CD4-positive, alpha-beta T cell treated with Interleukin-12 subunit alpha and Interleukin-12 subunit beta, for 1 hour (primary cell): ENCODE measurements around the gene KY.

Source experiments
- DNase-seq: peaks from one replicate; pipeline ENCODE4 v3.0.0-alpha.2; 2020

KY gene

DNA sequence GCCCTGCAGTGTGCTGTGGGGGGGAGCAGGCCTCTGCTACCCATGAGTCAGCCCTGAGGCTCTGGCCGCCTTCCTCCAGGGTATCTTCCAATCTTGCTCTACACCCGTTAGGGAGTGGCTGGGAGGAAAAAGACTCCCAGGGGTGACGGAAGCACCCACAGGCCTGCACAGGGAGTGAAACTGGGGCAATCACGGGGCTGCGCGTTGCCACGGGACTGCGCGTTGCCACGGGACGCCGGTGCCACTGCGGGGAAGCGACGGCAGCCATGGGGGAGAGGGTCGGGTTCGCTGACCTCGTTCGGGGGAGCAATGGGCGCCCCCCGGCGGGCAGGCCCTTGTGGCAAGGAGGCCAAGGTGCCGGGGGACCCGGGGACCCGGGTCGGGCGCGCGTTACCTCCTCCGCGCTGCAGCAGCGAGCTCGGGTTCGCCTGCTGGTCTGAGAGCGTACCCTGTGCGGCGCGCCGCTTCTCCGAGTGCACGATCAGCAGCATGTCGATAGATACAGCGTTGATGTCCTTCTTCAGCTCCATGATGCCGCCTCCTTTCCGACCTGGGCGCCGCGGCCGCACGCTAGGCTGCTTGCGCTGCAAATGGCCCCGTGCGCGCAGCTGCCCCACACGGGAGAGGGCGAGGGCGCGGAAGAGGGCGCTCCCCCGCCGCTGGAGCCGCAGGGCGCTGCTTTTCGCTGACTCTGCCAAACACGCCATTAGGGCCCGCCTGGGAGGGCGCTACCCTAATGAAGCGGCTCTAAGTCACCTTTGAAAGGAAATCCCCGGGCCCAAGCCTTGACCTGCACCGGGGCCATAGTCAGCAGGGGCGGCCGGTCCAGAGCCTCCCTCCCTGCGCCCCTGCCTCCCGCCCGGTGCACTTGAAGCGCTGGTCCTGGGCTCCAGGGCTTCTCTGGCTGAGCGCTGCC lies at the start of gene KY:
TSS of gene KY (minus strand) at position 592 of the 916 bp plus-strand sequence. CDS start at position 530, 62 bp downstream.
- no peak for DNase-seq

GRCh38 chr3:134699721-134700120 lies 48.9 kb upstream of the KY start:
- no peak for DNase-seq

DNA sequence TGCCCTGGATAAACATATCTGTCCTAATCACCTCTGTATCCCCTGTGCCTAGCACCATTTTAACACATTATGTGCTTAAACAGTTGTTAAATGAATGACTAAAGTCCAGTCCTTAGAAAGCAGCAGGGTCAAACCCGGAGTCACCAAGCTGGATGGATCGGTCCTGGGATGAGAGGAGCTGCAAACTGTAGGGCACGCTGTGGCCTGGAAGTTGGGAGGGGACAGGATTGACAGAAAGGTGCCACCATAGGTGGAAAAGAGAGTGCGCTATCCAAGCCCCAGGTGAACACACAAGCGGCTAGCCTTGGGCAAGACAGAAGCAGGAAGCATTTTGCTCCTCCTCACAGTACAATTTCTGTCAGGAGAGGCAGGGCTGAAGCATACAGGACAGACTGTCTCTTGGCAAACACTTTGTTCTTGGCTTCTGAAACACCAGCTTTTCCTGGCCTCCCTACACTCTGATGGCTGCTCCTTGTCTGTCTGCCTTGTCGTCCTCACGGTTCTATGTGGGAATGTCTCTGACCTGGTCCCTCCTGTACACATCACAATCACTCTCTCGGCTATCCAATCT lies 48.4 kb upstream of the KY start:
- no peak for DNase-seq

DNA sequence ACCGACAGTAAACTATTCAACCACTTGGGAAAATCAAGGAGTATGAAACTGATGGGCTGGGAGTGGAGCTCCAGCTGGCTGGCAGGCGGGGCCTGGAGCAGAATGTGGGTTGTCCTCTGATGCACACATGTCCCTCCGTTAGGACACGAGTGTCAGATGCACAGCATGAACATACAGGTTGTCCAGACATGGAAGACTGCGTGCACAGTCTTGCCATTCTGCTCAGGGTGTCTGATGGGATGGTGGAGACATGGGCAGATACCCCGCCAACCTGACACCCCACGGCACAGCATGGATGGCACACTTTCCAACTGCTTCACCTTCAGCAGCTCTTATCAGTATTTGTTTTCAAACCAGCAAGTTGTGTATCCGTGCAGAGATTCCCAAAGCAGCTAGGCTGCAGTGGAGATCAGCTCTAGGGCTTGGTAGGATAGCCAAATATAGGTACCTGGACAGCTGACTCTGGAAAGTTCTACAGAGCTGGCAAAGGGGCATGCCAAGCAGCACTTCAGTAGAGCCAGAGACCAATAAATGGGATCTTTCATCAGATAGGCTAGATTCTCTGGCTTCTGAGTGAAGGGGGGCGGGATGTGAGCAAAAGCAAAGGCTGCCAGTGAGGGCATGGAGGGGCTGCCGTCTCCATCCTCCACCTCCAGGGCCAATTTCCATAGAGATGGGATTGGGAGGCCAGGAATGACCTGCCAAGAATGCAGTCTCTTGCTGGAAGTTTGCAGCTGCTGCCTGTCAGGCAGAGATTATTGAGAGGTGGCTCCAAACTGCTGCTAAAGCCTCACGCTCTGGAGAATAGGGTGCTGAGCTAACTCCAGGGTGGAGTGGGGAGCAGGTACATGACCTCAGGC lies 47.2 kb upstream of the KY start:
- DNase-seq: no peak

DNA sequence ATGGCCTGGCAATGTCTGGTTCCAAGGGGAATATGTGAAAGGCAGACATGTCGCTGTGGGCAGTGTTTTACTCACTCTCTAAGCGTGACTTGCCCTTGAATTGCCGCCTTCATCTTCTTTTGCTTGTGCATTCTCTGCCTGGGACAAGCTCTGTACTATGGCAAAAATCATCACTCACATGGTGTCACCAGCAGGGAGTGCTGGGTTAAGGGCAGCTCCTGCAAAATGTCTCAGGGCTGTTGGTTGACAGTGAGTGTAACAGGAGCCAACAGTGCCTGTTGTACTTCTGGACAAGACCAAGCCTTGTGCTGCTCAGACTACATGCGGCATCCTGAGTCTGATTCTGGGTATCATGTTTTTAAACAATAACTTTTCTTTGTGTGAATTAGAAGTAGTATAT lies 45.3 kb upstream of the KY start:
- no peak for DNase-seq

DNA sequence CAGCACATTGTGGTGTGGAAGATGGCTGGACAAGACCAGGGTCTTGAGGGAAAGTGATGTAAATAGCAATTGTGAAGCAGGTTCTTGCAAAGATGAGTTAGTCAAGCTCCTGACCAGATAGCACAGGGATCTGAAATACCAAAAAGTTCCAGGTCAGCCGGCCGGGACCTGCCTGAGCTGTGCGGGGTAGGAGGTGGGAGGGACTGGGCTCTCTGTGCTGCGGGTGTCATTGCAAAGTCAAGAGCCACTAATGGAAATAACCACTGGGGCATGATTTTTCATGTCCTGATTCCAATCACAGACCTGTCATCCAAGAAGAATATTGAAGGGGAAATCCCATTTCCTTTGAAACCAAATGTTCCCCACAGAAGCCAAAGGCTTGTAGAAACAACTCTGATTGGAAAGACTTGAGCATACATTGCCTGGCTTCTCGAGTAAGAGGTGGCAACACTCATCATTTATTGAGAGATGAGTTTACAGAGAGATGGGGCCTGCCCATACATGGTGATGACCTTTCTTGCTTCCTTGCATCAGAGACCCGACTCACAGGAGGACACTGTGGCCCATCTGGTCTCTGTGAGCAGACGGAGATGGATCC lies 44.2 kb upstream of the KY start:
- DNase-seq: no peak

DNA sequence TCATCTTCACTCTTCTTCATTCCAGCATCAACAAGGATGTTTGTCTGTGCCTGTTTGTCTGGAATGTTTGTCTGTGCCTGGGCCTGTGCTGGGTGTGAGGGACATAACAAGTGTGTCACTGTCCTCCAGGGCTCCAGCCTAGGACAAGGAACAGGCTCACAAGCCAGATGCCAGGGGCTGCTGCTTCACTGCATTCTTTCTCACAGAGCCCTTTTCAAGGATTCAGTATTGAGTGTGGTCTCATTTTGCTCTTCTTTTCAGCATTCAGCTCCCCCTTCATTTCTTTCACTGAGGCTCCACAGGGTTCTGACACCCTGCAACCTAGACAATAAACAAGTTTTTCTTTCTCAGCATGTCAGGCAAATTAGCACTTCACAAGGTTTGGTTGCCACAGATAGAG lies 43.6 kb upstream of the KY start:
- DNase-seq: no peak

- DNase-seq: no peak
Observed at GRCh38 chr3:134693804-134694203, 43.0 kb upstream of the KY start.

GRCh38 chr3:134693226-134693625 lies 42.4 kb upstream of the KY start:
- DNase-seq: no peak

DNA sequence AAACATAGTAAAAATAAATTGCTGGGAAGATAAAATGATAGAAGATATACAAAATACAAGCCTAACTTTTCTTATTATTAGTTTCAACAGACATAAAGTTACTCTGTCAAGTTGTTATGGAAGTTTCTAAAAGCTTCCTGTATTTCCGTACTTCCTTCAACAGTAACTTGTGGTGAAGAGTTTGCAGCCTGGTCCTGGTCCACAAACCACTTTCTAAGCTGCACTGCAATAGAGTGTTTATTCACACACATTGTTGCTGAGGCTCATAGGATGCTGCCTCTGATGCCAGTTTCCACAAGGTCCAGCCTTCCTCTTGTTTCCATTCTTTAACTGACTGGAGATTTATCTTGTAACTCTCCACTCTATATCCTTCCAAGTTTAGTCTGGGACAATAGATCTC lies 39.4 kb upstream of the KY start:
- DNase-seq: no peak

DNA sequence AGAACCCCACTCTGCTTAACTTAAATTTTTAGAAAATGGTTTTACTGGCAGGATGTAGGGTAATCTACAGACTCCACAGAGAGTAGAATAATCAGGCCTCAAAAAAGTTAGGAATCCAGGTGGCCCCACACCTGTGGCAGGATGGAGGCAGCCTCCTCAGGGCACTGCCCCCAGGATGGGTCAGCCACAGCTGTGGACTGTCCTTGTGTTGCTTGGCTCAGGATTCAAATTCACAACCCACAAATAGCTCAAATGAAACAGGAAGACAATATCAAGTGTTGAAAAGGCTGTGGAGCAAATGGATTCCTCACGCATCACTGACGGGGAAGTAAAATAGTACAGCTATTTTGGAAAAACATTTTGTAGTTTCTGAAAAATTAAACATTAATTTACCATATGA lies 36.8 kb upstream of the KY start:
- DNase-seq: no peak

DNA sequence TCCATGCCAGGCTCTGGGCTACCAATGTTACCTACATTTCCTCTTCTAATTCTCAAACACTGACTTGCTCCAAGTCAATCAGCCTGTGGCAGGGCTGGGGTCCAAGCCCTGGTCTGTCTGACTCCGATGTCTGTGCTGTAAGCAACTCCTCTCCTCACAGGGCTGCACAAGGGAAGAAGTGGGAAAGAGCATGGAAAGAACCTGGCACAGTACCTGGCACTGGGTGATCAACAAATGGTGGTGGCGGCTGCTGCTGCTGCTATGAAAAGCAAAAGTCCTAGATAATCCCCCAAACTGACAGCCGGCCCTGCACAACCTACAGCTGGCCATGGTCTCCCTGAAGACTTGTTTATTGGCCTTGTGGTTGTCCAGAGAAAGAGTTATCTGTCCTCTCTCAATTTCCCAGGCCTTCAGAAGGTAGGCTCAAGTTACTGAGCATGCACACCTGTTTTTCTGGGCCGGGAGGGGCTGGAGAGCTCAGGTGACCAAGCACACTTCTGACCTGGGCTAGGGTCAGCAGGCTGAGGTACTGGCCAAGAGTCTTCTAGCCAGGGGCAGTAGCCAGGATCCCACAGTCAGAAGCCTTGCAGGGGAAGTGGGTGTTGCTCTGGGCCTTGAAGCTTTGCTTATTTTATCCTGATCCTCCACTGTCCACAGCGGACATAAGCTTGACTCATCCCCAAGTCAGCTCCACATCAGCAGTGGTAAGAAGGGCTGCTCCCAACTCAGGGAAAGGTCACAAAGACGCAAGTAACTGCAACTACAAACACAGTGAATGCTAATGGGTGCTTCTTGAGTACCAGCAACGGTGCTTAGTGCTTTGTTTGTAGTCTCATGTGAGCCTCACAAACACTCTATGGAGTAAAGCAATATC lies 35.3 kb upstream of the KY start:
- DNase-seq: no peak

- no peak for DNase-seq
Observed at GRCh38 chr3:134682196-134682880, 31.5 kb upstream of the KY start.

DNA sequence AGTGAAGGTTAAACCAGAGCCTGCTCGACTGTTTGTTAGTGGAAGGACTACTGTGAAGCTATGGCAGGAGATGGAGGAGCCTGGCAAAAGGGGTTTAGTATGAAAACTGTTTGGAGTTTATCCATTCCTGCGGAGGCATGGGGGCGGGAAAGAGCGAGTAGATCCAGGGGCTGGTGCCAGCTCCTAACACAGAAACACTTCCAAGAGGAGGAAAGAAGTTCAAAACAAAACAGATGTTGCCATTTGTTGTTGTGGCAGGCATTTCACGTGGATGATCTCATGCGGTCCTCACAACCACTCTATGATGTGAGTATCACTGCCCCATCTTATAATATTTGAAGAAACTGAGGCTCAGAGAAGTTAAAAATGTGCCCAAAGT lies 30.7 kb upstream of the KY start:
- no peak for DNase-seq

DNA sequence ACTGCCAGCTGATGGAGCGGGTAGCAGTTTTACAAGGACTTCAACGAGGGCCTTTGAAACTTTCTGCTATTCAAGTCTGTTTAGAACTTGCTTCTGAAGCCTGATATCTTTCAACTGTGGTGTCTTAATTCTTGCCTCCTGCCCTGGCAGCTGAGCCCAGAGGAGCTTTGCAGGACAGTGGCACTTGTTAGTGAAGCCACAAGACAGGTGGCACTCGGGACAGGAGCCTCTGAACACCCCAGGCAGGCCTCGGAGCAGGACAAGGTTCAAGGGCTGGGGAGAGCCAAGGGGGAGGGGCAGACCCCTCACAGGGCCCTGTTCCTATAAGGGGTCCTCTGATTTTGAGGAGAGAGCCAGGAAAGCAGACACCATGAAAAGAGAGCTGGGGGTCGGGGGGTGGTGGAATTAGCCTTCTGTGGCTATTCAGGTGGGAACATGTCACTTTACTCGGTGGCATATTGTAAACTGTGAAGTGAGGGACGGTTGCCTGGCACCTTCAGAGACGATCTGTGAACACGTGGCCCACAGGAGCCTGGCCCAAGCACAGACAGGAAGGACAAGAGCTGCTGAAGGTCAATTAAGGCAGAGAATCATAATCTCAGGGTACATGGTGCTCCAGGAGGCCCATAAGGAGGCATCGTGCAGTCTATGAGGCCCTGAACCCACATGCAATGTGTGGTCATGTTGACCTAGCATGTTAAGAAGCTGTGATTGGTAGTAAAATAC lies 30.1 kb upstream of the KY start:
- no peak for DNase-seq

DNA sequence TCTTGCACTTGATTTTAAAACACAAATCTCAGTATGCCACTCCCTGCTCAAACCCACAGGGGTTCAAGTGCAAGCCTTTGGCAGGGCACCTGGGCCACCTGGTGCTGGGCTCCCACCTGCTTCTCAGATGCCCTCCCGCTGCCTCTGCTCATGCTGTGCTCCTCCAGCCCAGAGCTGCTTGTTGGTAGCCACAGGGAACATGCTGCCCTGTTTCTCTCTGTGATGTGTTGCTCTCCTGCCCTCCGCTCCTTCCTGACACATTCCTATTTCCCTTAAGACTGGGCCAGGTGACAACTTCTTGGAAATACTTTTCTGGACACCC lies 27.1 kb upstream of the KY start:
- DNase-seq: no peak

DNA sequence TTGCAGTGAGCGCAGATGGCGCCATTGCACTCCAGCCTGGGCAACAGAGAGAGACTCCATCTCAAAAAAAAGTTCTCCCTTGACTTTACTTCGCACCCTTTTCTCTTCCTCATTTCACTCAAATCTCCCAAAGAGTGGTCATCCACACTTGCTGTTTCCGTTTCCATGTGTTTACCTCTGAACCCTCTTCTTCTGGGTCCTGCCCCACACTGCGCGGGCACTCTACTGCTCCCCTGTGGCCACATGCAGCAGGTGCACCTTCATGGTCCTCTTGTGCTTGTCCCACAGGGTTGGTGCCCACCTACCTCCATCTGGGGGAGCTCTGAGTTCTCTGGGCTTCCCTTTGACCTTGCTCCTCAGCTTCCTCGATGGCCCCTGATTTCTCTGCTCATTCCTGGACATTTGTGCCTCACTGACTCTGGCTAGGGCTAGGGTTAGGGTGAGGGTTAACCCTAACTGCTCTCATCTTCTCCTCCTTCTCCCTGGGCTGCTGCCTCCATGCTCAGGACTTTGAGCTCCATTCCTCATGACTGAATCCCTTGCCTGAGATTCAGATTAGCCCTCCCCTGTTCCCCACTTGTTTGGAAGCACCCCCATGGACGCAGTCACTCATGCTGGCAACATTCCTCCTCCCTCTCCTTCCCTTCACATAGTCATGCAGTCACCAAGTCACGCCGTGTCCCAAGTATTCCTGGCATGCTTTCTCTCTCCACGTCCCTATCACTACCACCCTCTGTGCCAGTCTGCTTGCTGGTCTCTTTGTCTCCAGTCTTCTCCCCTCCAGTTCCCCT lies 26.6 kb upstream of the KY start:
- no peak for DNase-seq

- DNase-seq: no peak
Observed at GRCh38 chr3:134675726-134676256, 25.0 kb upstream of the KY start.

- no peak for DNase-seq
Observed at GRCh38 chr3:134672571-134672970, 21.7 kb upstream of the KY start.

DNA sequence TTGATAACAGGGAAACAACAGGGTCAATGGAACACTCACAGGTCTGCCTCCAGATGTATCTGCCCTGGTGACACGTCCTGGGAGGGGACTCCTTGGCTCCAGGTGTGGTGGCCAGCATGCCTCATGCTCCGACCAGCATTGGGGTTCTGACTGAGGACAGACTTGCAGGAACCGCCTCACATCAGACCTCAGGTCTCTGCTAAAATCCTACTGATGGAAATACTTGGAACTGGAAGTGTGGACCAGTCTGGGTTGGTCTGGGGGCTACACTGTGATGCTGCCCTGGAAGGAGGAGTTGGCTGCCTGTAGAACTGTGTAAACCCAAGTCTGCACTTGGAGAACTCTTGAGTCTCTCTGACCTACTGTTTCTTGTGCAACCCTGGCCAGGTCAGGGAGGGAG lies 17.1 kb upstream of the KY start:
- no peak for DNase-seq
